GM19351 (cell line): ENCODE measurements around the gene KIAA0319L.

Experiments used
- ATAC-seq: cut with Tn5 transposase; IDR thresholded peaks from one replicate; pipeline ENCODE4 v1.9.1; 2021; ENCODE audit warnings: mild to moderate bottlenecking, moderate library complexity; ENCODE audit not compliant: unreplicated experiment

The KIAA0319L gene

GRCh38 chr1:35539824-35540261 lies 17.4 kb downstream of the KIAA0319L start:
- no peak for ATAC-seq

DNA sequence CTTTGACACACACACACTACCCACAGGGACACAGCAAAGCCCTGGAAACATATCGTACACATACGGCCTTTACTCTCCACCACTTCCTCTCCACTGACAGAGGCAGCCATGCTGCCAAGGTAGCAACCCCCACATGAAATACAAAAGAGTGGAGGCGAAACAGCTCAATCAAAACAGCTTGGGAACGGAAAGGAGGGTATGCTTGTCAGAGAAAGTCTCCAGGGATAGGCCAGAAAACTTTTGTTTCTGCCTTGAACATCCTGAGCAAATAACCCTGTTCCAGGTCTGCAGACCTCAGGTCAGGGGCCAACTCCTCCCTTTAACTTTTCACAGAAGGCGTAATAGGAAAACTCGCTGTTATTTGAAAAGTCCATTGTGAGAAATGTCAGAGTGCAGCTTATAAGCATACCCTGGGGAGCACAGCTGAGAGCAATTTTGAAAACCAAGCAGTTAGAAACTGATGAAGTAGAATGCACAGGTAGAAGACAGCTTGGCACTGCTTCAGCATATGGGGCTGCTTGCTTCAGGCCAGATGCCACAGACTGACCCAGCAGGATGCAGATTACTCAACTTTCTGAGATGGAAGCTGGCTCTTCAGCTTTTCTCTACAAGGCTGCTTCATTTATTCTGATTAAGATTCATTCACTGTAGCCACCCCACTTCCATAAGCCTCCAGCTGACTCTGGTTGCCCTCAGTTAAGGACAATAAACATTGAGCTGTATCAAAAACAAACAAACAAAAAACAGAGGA lies 18.0 kb downstream of the KIAA0319L start:
- ATAC-seq, result peak; percentile 53

GRCh38 chr1:35537806-35538205 lies 19.4 kb downstream of the KIAA0319L start:
- ATAC-seq, result no peak

- ATAC-seq, result no peak
Measured at GRCh38 chr1:35536556-35537162, 20.5 kb downstream of the KIAA0319L start.

DNA sequence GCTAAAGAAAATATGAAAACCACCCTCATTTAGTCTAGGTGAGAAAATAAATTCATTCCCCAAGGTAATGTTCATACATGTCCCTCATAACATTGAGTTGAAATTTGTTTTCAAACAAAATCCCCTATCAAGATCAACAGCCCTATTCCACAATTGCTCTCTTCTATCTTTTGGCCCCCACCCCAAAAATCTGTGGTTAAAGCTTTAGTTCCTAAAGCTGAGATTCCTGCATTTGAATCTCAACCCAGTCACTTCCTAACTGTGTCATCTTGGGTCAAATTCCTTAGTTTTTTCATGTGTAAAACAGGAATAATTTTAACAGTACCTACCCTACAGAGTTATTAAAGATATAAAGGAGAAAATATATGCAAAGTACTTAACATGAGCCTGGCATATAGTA lies 22.0 kb downstream of the KIAA0319L start:
- ATAC-seq, result no peak

DNA sequence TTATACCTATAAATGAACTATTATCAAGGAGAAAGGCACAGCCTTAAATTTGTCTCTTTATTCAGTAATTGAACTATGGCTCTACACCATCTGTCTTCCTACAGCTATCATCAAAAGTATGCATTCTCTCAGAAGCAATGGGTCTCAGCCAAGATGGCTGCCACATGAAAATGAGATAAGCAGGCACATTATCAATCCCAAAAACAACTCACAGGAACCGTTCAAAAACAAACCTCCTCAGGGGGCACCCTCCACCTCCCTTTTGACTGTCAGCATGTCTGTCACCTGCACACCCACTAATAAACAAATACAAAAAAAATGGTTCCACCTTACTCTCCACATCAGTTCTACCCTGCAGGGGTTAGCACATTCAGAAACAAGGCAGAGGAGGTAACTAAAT lies 23.6 kb downstream of the KIAA0319L start:
- ATAC-seq, result no peak

DNA sequence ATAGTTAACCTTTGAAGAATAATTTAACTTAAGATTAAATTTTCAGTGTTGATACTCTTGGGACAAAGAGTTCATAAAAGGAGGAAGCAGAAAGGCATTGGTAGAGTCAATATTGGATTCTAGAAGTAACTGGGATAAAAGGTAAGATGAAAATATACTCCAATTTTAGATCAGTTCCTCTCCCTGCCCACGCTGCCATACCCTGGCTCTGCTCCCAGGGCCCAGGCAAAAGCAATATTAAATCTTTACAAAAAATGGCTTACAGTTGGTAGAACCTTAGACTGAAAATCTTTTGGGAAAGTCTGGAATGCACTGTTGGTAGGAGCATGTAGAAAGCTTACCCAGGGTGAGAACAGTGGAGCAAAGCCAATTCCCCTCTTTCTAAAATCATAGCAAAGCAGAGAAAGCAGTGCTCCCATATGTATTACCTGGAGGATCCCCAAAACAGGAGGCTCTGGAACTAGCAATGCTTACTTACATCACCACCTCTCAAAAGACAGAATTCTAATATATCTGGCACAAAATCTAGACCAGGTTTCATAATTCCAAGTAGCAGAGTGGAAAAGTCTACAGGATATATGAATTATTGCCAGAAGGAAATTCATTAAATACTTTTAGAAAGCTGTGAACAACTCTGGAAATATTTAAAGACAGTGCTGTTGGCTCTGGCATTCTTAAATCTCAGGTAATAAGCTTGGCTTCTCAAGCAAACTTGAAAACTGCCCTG lies 24.5 kb downstream of the KIAA0319L start:
- ATAC-seq, result no peak

DNA sequence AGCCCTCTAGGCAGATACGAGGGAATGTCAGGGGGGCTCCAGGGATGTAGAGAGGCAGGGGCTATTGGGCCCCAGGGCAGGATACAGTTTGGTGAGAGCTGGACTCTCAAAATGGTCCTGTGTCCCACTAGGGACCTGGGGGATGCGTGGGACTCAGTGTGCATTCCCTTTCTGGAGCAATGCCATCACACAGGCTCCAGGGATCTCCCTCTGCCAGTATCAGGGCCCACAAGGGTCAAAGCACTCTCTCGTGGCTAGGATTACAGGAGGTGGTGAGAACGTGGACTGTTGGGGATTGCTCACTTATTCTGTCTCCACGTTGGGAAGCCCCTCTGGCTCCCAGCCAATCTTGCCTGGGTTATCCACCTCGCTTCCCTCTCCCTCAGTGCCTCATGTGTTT lies 25.8 kb downstream of the KIAA0319L start:
- ATAC-seq, result no peak

DNA sequence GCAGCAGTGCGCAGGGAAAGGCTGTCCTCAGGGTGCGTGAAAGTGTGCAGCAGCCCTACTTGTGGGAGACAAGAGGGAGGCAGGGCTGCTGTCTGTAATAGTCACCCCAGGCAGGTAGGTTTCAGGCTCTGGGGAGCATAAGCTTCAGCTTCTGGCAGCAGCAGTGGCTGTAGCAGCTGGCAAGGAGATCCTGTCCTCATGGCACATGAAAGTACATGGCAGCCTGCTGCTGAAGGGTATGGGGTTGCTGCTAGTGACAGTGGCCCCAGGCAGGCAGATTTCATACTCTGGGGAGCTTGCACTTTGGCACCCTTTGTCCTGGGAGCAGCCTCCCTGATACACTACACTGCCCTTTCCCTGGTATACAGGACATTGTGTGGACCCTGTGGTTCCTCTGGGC lies 26.3 kb downstream of the KIAA0319L start:
- ATAC-seq, result no peak

- ATAC-seq, result no peak
Measured at GRCh38 chr1:35530168-35530567, 27.0 kb downstream of the KIAA0319L start.

GRCh38 chr1:35524106-35524505 lies 33.1 kb downstream of the KIAA0319L start:
- no peak for ATAC-seq

- no peak for ATAC-seq
Measured at GRCh38 chr1:35519432-35519831, 37.8 kb downstream of the KIAA0319L start.

GRCh38 chr1:35518183-35518582 lies 39.0 kb downstream of the KIAA0319L start:
- ATAC-seq, result no peak

GRCh38 chr1:35511305-35511704 lies 45.9 kb downstream of the KIAA0319L start:
- no peak for ATAC-seq

DNA sequence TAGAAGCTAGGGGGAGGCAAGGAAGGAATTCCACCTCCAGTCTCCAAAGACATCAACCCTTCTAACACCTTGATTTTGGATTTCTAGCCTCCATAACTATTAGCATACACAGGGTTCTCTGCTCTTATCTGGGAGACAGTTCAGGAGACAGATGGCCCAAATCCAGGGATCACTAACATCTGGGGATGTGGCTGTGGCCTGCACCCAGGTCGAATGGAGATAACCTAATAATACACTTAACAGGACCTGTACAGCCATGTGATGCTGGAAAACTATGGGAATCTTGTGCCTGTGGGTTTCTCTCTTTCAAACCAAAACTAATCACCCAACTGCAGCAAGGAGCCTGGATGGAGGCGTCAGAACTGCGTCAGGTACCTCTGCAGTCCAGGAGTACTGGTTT lies 47.6 kb downstream of the KIAA0319L start:
- ATAC-seq, result no peak

DNA sequence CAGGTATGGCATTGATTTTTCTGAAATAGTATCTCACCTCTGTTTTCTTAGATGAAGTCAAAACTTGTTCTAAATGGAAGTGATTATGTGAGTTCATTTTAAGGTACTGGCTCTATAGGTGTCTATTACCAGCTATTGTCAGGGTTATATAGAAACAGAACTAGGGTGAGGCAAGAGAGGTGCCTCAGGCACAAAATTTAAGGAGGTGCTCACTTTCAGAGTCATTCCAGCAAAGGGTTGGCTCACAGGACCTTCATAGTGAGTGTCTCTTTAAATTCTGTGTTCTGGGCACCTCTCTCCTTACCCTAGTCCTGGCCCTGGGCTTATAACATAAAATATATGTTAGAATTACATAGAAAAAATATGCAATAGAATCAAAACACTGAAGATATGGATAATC lies 49.3 kb downstream of the KIAA0319L start:
- ATAC-seq, result no peak

DNA sequence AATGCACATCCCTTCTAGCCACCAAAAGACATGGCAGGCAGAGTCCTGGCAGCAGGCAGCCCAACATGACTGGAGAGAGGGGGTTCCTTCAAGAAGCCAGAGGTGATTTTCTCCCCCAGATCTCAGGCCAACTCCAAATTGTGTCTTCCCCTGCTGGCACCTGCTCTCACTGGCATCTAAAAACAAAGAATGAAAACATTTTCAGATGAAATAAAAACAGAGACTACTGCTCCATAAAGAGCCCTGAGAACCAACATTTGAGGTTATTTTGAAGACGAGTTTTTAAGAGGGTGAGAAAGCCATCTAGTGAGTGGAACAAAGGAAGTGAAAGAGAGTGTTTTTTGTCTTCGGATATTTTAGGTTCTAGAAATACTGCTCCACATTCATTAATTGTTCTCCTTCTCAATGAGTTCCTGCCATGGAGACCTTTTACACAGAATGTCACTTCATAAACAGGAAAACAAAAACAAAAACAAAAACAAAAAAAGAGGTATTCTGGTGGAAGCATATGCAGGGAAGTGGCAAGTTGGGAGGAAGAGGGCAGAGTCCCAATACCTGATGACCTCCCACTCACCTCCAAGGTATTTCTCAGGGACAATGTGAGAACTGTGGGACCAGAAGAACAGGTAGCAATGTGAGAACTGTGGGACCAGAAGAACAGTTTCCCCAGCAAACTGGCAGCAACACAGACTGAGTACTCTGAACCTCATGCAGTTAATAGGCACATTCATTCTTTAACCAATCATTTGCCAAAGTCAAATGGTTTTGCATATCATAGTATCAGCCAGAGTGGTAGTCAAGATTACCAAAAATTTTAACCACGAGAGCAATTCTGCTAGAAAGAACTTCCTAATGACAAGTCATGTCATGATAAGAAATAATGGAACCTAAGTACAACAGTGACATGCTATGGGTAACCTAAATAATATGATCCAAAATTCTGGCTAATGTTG lies 50.0 kb downstream of the KIAA0319L start:
- ATAC-seq, result no peak

- ATAC-seq, result peak; percentile 65
Measured at GRCh38 chr1:35505911-35506798, 51.0 kb downstream of the KIAA0319L start.

DNA sequence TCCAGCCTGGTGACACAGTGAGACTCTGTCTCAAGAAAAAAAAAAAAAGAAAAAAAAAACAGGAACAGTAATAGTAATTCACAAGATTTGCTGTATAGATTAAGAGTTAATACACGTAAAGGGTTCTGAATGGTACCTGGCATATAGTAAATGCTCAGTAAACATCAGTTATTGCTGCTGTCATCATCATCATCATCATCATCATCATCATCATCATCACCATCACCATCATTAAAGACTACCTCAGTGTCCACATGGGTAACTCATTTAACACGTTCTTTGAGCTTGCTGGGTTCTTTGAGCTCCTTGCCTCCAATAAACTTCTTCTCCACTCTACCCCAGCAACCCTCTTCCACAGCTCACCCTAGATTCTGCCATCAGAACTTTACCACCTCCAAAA lies 55.0 kb downstream of the KIAA0319L start:
- no peak for ATAC-seq

DNA sequence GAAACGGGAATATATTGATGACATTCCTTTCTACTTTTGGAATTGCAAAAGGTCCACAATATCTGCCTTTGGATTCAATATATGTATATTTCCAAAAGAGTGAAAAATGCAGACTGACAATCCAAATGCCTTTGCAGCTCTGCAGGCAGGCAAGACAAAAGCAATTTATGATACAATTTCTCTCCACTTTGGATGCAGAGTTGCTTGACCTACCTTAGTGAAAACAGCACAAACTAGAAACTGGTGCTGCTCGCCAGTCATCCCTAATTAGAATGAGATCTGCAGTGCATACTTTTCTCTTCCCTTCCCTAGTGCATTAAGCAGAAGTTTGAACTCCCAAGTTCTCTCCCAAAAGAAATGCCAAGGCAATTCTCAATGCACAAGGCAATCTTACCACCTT lies 56.8 kb downstream of the KIAA0319L start:
- no peak for ATAC-seq
